Colon (tissue), 2 donors: ENCODE results near the gene SNAP91.

Experiments used
- FAIRE-seq: peaks from 2 replicates; lab custom pipeline; 2012; peaks lifted over from hg19 to GRCh38; lab: Jason Lieb, UNC
- donor health status: control.
- donor health status: control.

The SNAP91 gene

DNA sequence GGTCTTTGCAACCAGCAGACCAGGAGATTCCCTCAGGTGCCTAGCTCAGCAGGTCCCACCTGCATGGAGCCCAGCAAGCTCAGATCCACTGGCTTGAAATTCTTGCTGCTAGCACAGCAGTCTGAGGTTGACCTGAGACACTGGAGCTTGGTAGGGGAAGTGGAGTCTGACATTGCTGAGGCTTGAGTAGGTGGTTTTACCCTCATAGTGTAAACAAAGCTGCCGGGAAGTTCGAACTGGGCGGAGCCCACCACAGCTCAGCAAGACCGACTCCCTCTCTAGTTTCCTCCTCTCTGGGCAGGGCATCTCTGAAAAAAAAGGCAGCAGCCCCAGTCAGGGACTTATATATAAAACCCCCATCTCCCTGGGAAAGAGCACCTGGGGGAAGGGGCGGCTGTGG is 162.3 kb downstream of the SNAP91 start:
- no peak for FAIRE-seq

DNA sequence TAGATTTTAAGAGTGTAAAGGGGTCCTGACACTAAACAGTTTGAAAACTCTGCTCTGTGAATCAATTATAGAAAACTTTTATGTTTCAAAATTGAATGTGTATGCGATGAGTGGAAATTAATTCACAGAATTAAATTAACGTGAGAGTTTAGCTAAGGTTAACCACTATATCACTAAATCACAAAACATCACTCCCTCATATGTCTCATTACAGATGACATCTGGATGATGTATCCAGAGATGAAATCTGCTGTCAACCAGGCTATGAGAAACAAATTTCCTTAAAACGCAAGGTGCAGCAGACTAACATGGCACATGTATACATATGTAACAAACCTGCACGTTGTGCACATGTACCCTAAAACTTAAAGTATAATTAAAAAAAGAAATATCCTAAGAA is 169.2 kb downstream of the SNAP91 start:
- FAIRE-seq: no peak

DNA sequence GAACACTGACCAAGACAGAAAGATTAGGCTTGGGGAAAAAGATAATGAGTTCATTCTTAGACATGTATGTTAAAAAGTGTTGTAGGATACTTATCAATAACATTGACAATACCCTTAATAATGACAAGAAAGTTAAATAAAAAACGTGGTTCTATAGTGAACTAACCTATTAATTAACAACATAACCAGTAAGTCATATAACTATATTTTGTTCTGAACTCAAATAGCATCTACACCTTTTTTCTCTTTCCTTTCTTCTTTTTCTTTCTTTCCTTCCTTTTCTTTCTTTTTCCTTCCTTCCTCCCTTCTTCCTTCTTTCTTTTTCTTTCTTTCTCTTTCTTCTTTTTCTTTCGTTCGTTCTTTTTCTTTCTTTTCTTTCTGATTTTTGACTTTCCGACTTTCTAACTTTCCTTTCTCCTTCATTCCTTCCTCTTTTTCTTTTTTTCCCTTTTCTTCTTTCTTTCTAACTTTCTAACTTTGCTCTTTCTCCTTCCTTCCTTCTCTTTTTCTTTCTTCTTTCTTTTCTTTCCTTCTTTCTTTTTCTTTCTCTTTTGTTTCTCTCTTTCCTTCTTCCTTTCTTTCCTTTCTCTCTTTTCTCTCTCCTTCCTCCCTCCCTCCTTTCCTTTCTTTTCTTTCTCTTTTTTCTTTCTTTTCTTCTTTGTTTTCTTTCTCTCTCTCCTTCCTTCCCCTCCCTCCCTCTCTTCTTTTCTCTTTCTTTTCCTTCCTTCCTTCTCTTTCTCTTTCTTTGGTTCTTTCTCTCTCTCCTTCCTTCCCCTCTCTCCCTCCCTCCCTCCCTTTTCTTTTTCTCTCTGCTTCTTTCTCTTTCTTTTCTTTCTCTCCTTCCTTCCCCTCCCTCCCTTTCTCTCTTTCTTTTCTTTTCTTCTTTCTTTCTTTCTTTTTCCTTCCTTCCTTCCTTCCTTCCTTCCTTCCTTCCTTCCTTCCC is 172.0 kb downstream of the SNAP91 start:
- FAIRE-seq: no peak

DNA sequence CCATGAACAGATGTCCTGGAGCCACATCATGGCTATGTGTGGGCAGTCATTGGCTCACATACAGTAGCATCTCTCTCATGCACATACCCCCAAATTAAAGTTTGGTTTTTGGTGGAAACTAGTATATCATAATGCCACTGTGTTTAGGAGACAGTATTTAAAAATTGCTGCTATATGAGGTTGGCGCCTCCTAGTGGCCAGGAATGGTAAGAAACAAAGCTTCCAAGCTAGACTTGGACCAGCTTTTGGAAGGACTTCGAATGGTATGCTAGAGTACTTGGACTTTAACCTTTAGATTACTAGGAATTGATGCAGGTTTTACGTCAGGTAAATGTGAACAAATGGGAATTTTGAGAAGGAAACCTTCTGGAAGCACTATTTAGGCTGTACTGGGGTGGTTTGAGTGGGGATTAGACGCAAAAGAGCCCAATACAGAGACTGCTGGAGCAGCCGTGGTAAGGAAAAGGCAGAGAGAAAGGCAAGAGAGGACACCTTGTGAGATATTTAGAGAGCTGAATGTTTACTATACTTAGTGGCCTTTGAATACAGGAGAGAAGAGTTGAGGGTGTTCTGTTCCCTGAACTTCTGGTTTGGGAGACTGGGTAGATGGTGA is 172.8 kb downstream of the SNAP91 start:
- no peak for FAIRE-seq

DNA sequence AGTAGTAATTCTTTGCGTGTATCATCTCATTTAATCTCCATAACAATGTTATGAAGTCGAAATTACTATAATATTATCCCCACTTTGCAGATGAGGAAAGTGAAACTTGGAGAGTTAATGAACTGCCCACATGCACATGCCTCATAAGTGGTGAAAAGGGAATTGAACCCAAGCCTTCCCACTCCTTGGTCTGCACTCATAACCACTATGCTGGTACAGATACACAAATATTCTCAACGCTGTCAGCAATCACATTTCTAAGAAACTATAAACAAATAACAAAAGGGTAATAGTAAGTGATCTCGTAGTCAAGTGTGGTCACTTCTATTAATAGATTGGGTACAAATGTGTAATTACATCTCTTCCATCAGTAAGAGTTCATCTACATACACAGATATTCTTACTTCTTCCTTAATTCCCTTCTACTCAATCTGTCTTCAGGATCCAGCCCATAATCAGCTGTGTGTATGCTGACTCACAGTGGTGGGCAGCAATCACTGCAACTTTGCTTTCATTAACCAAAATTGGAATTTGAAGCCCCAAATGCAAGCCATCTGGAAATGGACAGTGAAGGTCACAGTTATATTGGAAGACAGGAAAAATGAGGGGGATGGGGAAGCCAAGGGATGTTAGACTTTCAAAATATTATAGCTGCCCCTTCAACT is 190.0 kb downstream of the SNAP91 start:
- no peak for FAIRE-seq

DNA sequence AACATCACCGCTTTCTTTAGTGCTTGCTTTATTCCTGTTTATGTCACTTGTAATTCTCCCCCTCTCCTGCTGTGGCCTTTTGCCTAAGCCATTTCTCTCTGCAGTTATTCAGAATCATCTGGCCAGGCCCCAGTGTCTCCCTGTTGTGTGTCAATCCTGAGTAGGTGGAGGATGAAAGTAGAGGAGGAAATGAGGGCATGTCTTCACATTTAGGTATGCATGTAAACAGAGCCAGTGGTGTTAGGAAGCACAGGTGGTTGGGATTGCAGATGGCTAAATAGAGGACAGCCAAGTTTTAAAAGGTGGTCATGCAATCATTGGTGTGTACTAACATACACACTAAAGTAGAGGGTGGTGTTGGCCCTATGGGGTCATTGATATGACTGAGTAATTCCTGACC is 191.4 kb downstream of the SNAP91 start:
- FAIRE-seq: no peak

DNA sequence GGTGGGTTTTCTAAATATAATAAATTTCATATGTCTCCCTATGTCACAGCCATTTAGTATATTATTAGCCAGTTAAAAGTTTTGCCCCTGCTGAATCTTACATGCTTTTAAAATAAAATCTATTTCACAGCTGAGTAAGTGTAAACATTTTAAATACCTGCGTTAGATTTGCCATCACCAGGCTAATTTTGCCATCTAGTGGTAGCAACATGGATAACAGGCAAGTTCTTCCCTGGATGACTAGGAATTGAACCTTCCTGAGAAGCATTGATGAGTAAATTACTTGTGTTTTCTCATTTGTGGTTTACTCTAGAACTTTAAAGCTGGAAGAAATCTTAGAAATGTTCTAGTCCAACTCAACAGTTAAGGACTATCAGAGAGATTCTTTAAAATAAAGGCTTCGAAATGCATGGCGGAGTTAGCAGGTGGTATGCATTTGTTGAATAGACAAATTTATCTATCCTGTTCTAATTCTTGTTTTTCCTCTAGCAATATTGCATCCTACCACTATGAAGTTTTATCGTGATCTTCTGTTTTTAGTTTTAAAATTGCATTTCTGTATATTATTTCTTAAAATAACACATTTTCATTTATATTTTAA is 193.9 kb downstream of the SNAP91 start:
- FAIRE-seq: peak; percentile 14

DNA sequence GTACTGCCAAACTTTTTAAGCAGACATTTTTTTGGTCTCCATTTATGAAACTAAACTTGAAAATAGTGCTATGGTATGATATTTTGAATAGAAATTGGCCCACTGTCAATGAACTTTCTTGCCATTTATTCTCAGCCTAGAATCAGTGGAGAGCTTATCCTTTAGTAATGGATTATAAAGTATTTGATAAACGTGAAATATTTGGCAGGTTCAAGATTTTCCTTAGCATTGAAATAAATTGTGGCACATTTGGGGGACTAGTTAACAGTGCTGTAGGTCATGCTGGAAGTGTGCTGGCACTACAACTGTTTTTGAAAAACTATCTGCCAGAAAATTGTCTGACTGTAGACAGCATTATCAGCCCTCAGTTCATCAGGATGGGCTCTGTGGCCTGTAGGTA is 194.4 kb downstream of the SNAP91 start:
- no peak for FAIRE-seq

DNA sequence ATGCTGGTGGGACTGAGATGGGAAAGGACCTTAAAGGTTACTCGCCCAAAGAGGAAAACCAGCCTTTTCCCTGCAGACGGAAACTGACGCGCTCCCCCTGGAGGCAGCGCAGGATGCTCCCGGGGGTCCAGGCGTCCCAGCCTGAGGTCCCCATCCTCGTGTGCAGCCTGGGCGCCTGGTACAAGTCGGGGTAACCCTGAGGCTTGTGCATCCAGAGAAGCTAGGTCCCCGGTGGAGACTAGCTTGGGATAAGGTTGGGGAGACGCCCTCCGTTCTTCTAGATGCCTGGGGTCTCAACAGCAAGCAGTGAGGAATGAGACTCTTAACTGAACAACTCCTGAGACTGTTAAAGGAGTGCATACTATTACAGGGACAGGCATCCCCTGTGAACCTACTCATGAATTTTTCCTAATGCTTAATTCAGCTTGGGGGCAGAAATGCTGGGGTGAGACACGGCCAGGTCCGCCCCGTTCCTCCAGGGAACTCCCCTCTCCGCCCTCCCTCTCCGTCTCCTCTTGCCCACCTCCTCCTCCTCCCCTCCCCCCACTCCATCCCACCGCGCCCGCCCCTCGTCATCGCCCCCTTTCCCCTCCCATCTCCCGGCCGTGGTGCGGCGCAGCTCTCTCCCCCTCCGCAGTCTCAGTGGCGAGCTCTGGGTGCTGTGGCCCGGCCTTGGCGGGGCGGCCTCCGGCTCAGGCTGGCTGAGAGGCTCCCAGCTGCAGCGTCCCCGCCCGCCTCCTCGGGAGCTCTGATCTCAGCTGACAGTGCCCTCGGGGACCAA is 196.8 kb downstream of the SNAP91 start, which contains the start of gene PRSS35:
PRSS35 (plus strand) TSS at position 634 of the 781 bp plus-strand sequence. CDS start 10,908 bp downstream, outside the sequence.
- no peak for FAIRE-seq

DNA sequence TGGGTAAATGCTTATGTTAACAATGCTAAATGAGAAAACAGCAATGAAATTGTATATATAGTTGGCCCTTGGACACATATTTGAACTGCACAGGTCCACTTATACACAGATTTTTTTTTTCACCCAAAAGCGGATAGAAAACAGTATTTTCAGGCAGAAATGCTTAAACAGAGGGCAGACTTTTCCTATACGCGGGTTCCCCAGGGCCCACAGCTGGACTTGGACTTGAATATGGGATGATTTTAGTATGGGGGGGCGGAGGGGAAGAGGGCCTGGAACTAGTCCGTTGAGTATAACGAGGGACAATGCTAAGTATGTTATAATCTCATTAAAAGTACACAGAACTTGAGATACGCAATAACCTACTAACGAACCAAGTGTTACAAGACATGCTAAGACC is 197.6 kb downstream of the SNAP91 start:
- no peak for FAIRE-seq

DNA sequence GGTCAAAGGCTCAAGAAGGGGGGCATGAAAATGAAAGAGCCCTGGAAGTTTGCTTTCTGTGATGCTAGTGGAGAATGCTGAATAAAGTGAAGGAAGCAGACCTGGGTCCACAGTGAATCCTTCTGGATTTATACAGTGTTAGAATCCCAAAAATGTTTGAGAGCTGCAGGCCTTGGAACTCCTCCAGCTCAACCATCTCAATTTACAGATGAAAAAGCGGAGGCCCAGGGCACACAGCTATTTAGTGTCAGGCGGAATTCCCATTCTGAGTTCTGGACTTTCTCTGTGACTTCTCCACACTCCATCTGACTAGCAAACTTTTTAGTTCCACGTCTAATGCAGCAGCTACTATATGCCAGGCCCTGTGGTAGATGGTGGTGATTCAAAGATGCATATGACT is 198.1 kb downstream of the SNAP91 start:
- no peak for FAIRE-seq

DNA sequence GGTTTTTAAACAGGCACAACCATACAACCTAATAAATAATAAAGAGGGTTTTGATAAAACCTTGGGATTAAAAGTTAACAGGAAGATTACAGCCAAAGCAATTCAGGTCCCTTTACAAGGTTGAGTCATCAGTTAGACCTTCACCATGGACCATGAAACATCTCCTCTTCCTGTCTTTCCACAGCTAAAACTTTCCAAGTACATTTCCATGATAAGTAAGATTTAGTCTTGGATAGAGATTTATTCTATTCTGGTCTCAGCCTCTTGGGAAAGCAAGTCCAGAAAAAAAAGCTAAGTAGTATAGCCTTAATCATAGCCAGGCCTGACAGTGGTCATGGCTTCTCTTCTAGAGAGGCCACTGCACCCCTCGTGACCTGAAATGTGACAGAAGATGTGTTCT is 199.5 kb downstream of the SNAP91 start:
- FAIRE-seq: no peak

DNA sequence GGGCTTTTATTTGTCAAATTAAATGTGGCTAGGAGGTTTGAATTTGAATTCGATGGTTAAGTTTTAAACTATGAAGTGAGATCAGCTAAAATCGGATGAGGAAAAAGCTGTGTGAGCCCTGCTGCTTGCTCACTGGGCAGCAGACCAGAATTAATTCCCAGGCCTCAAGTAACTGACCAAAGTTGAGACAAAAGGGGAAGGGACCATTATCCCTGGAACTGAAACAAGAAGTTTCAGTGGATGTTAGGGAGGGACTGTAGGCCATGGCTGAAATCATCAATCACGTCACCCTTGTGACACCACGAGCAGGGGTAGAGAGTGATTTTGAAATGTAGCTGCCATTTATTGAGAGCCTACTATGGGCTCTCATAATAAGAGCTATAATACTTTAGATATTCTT is 203.5 kb downstream of the SNAP91 start:
- FAIRE-seq: no peak
